ENCODE results near the gene ODAD4.

ODAD4 gene

DNA sequence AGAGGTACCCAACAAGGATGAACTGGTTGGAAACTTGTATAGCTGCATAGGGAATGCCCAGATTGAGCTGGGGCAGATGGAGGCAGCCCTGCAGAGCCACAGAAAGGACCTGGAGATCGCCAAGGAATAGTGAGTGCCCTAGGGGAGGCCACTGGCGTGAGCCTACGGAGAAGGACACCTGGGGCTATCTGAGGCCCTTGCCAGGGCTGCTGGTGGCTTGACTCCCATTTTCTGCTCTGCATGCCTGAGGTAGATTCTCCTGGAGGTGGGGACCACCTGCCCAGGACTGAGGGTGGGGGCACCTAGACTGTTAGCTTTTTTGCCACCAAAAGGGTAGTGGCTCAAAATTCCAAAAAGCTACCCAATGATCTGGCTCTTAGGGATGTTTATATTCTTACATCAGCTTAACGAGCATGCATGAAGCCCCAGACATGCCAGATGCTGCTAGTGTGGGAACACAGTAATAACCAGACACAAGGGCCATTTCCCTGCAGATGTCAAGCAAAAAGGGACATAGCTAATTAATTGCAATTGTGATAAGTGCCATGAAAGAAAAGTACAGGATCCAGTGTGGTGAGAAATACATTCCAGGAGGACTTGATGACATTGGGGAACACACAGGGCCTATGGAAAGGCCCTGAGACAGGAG is 8.8 kb downstream of the ODAD4 start:
- no peaks in the 10 kb centered on the region for H3K27me3 ChIP-seq (replicated peaks; ENCODE audit: control insufficient read depth, insufficient read depth, low read length, poor library complexity, severe bottlenecking)
- no peak for DNase-seq
- no peak overlapping the region for H3K4me3 ChIP-seq (ENCODE audit: insufficient read depth, low read depth, low read length, poor library complexity, severe bottlenecking)
- H3K36me3 ChIP-seq (ENCODE audit: control insufficient read depth, insufficient read depth, low read length) = no peaks in the 10 kb centered on the region
- no peaks in the 10 kb centered on the region for H3K4me1 ChIP-seq (ENCODE audit: control insufficient read depth, insufficient read depth, low read length, poor library complexity, severe bottlenecking)
- no peak overlapping the region for H3K27ac ChIP-seq (ENCODE audit: insufficient read depth, low read length, poor library complexity, severe bottlenecking)
- no peaks in the 10 kb centered on the region for H3K9me3 ChIP-seq (ENCODE audit: control insufficient read depth, low read length)

DNA sequence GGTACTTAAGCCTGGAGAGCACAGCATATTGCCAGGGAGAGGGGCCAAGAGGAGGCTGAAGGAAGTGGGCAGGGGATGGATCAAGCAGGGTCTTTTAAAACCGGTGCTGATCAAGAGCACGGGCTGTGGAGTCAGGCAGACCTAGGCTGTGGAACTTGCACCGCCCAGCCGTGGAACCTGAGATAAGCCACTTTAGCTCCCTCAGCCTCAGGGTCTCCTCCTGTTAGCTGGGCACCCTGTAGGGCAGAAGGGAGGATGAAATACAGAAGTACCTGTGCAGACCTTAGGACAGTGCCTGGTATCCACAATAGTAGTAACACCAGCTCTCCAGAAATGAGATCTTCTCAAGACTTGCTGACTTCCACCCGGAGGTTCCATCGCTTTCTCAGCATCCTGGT is 9.3 kb downstream of the ODAD4 start:
- Histone ChIP-seq H3K4me3 (ENCODE audit: insufficient read depth, low read depth, low read length, poor library complexity, severe bottlenecking) (no peak overlapping the region), H3K4me1 (ENCODE audit: control insufficient read depth, insufficient read depth, low read length, poor library complexity, severe bottlenecking) (no peaks in the 10 kb centered on the region), H3K27me3 (replicated peaks; ENCODE audit: control insufficient read depth, insufficient read depth, low read length, poor library complexity, severe bottlenecking) (no peaks in the 10 kb centered on the region), H3K36me3 (ENCODE audit: control insufficient read depth, insufficient read depth, low read length) (no peaks in the 10 kb centered on the region), H3K9me3 (ENCODE audit: control insufficient read depth, low read length) (no peaks in the 10 kb centered on the region), H3K27ac (ENCODE audit: insufficient read depth, low read length, poor library complexity, severe bottlenecking) (no peak overlapping the region)
- DNase-seq = no peak

- no peak overlapping the region for H3K27ac ChIP-seq (ENCODE audit: insufficient read depth, low read length, poor library complexity, severe bottlenecking)
- H3K4me1 ChIP-seq (ENCODE audit: control insufficient read depth, insufficient read depth, low read length, poor library complexity, severe bottlenecking) = no peaks in the 10 kb centered on the region
- H3K27me3 ChIP-seq (replicated peaks; ENCODE audit: control insufficient read depth, insufficient read depth, low read length, poor library complexity, severe bottlenecking) = no peaks in the 10 kb centered on the region
- no peaks in the 10 kb centered on the region for H3K9me3 ChIP-seq (ENCODE audit: control insufficient read depth, low read length)
- no peaks in the 10 kb centered on the region for H3K36me3 ChIP-seq (ENCODE audit: control insufficient read depth, insufficient read depth, low read length)
- no peak overlapping the region for H3K4me3 ChIP-seq (ENCODE audit: insufficient read depth, low read depth, low read length, poor library complexity, severe bottlenecking)
- no peak for DNase-seq
These were observed 10.8 kb downstream of the ODAD4 start for GRCh38 chr17:41941168-41941567.

GRCh38 chr17:41942626-41943373 is 12.4 kb downstream of the ODAD4 start:
- Histone ChIP-seq H3K27me3 (replicated peaks; ENCODE audit: control insufficient read depth, insufficient read depth, low read length, poor library complexity, severe bottlenecking) (no peaks in the 10 kb centered on the region), H3K4me1 (ENCODE audit: control insufficient read depth, insufficient read depth, low read length, poor library complexity, severe bottlenecking) (no peaks in the 10 kb centered on the region), H3K27ac (ENCODE audit: insufficient read depth, low read length, poor library complexity, severe bottlenecking) (no peak overlapping the region), H3K9me3 (ENCODE audit: control insufficient read depth, low read length) (no peaks in the 10 kb centered on the region), H3K36me3 (ENCODE audit: control insufficient read depth, insufficient read depth, low read length) (no peaks in the 10 kb centered on the region), H3K4me3 (ENCODE audit: insufficient read depth, low read depth, low read length, poor library complexity, severe bottlenecking) (no peak overlapping the region)
- no peak for DNase-seq

GRCh38 chr17:41943492-41943891 is 13.1 kb downstream of the ODAD4 start:
- Histone ChIP-seq H3K36me3 (ENCODE audit: control insufficient read depth, insufficient read depth, low read length) (no peaks in the 10 kb centered on the region), H3K4me3 (ENCODE audit: insufficient read depth, low read depth, low read length, poor library complexity, severe bottlenecking) (no peak overlapping the region), H3K27me3 (replicated peaks; ENCODE audit: control insufficient read depth, insufficient read depth, low read length, poor library complexity, severe bottlenecking) (no peaks in the 10 kb centered on the region), H3K9me3 (ENCODE audit: control insufficient read depth, low read length) (no peaks in the 10 kb centered on the region), H3K4me1 (ENCODE audit: control insufficient read depth, insufficient read depth, low read length, poor library complexity, severe bottlenecking) (no peaks in the 10 kb centered on the region), H3K27ac (ENCODE audit: insufficient read depth, low read length, poor library complexity, severe bottlenecking) (no peak overlapping the region)
- DNase-seq = no peak

GRCh38 chr17:41944943-41945342 is 14.5 kb downstream of the ODAD4 start:
- no peaks in the 10 kb centered on the region for H3K27me3 ChIP-seq (replicated peaks; ENCODE audit: control insufficient read depth, insufficient read depth, low read length, poor library complexity, severe bottlenecking)
- H3K4me1 ChIP-seq (ENCODE audit: control insufficient read depth, insufficient read depth, low read length, poor library complexity, severe bottlenecking) = no peaks in the 10 kb centered on the region
- no peak overlapping the region for H3K27ac ChIP-seq (ENCODE audit: insufficient read depth, low read length, poor library complexity, severe bottlenecking)
- no peaks in the 10 kb centered on the region for H3K9me3 ChIP-seq (ENCODE audit: control insufficient read depth, low read length)
- DNase-seq = no peak
- H3K4me3 ChIP-seq (ENCODE audit: insufficient read depth, low read depth, low read length, poor library complexity, severe bottlenecking) = no peak overlapping the region
- no peaks in the 10 kb centered on the region for H3K36me3 ChIP-seq (ENCODE audit: control insufficient read depth, insufficient read depth, low read length)

DNA sequence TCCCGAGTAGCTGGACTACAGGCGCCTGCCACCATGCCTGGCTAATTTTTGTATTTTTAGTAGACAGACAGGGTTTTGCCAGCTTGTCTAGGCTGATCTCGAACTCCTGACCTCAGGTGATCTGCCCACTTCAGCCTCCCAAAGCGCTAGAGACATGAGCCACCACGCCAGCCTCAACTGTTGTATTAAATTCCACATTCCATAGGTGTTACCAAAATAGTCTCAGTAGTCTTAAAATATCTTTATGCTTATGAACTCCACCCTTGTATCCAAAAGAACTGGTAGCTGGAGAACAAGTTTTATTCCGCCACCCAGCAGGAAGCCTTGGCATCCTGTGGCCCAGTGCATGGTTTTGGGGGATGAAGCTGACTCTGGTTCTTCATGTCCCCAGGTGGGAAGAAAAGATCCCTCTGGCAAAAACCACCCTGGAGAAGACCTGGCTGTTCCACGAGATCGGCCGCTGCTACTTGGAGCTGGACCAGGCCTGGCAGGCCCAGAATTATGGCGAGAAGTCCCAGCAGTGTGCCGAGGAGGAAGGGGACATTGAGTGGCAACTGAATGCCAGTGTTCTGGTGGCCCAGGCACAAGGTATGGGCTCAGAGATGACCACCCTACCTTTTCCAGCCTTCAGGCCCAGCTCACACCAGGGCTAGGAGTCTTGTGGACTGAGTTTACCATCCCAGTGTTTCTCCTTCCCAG is 18.5 kb downstream of the ODAD4 start:
- Histone ChIP-seq H3K4me3 (ENCODE audit: insufficient read depth, low read depth, low read length, poor library complexity, severe bottlenecking) (no peak overlapping the region), H3K27ac (ENCODE audit: insufficient read depth, low read length, poor library complexity, severe bottlenecking) (no peak overlapping the region)

DNA sequence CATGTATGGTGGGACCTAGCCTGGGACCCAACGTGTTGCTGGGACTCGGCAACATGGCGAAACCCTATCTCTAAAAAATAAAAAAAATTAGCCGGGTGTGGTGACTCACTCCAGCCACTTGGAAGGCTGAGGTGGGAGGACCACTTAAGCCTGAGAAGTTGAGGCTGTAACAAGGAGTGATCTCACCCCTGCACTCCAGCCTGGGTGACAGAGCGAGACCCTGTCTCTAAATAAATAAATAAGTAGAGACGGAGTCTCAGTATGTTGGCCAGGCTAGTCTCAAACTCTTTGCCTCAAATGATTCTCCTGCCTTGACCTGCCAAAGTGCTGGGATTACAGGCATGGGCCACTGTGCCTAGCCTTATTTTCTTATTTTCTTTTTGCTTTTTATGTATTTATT is 26.1 kb downstream of the ODAD4 start:
- H3K27ac ChIP-seq (ENCODE audit: insufficient read depth, low read length, poor library complexity, severe bottlenecking) = no peak overlapping the region

More for the DNA sequence above, 18.5 kb downstream of the ODAD4 start:
- H3K9me3 ChIP-seq (ENCODE audit: control insufficient read depth, low read length) = no peaks in the 10 kb centered on the region
- DNase-seq = no peak
- no peaks in the 10 kb centered on the region for H3K4me1 ChIP-seq (ENCODE audit: control insufficient read depth, insufficient read depth, low read length, poor library complexity, severe bottlenecking)
- no peaks in the 10 kb centered on the region for H3K27me3 ChIP-seq (replicated peaks; ENCODE audit: control insufficient read depth, insufficient read depth, low read length, poor library complexity, severe bottlenecking)
- H3K36me3 ChIP-seq (ENCODE audit: control insufficient read depth, insufficient read depth, low read length) = no peaks in the 10 kb centered on the region

DNA sequence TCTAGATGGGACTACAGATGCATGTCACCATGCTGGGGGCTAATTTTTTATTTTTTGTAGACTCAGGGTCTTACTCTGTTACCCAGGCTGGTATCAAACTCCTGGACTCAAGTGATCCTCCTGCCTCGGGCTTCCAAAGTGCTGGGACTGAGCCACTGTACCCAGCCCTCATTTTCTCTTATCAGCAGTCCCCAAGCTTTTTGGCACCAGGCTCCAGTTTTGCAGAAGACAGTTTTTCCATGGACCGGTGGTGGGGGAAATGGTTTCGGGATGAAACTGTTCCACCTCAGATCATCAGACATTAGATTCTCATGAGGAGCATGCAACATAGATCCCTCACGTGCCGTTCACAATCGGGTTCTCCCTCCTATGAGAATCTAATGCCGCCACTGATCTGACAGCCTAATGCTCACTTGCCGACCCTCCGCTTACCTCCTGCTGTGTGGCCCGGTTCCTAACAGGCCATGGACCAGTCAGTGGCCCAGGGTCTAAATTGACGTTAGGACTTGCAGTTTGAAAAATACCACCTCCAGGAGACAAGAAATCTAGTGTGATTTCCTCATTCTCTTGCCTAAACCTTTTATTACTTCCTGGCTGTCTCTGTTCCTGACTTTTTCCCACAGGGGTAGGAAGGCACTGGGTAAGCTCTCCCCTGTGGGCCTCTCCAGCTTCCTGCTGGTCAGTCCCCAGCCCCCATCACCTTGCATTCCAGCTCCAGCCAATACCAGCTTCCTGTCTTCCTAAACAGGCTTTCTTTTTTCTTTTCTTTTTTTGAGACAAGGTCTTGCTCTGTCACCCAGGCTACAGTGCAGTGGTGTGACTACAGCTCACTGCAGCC is 26.8 kb downstream of the ODAD4 start:
- Histone ChIP-seq H3K4me1 (ENCODE audit: control insufficient read depth, insufficient read depth, low read length, poor library complexity, severe bottlenecking) (no peaks in the 10 kb centered on the region), H3K27ac (ENCODE audit: insufficient read depth, low read length, poor library complexity, severe bottlenecking) (no peak overlapping the region)

More for the DNA sequence above, 26.1 kb downstream of the ODAD4 start:
- Histone ChIP-seq H3K4me1 (ENCODE audit: control insufficient read depth, insufficient read depth, low read length, poor library complexity, severe bottlenecking) (no peaks in the 10 kb centered on the region), H3K36me3 (ENCODE audit: control insufficient read depth, insufficient read depth, low read length) (no peaks in the 10 kb centered on the region), H3K4me3 (ENCODE audit: insufficient read depth, low read depth, low read length, poor library complexity, severe bottlenecking) (no peak overlapping the region), H3K9me3 (ENCODE audit: control insufficient read depth, low read length) (no peaks in the 10 kb centered on the region), H3K27me3 (replicated peaks; ENCODE audit: control insufficient read depth, insufficient read depth, low read length, poor library complexity, severe bottlenecking) (no peaks in the 10 kb centered on the region)
- DNase-seq = no peak

More for the DNA sequence above, 26.8 kb downstream of the ODAD4 start:
- Histone ChIP-seq H3K36me3 (ENCODE audit: control insufficient read depth, insufficient read depth, low read length) (no peaks in the 10 kb centered on the region), H3K27me3 (replicated peaks; ENCODE audit: control insufficient read depth, insufficient read depth, low read length, poor library complexity, severe bottlenecking) (no peaks in the 10 kb centered on the region), H3K9me3 (ENCODE audit: control insufficient read depth, low read length) (no peaks in the 10 kb centered on the region), H3K4me3 (ENCODE audit: insufficient read depth, low read depth, low read length, poor library complexity, severe bottlenecking) (no peak overlapping the region)
- DNase-seq = no peak

Measured in effector memory CD4-positive, alpha-beta T cell (primary cell).